B cell (primary cell): ENCODE results near the gene UQCC5. TPM values are rescaled to one million over a fixed set of nuclear protein-coding genes. Genes with fewer than 3 reads are reported as not detected.

Experiments
- ATAC-seq: fragments of 200-7000 bp; cut with Tn5 transposase; one replicate; pipeline ENCODE4 v1.10.0; 2021; ENCODE audit warnings: low read depth, mild to moderate bottlenecking, moderate number of reproducible peaks, moderate library complexity
- CTCF ChIA-PET: fragments of 350-600 bp; sonication (Branson Sonifier 250); formaldehyde crosslinking; loops from one replicate; lab custom pipeline; 2021; ENCODE audit warnings: antibody characterized with exemption, inconsistent platforms; lab: Charles Lee
- POLR2A ChIA-PET: fragments of 350-600 bp; sonication (Branson Sonifier 250); formaldehyde crosslinking; loops from one replicate; lab custom pipeline; 2021; ENCODE audit warnings: antibody characterized with exemption; lab: Charles Lee
- DNase-seq: peaks from one replicate; pipeline ENCODE4 v3.0.0; 2013
- H2AFZ ChIP-seq: 2 replicates; pipeline ENCODE4 v1.6.1; 2012; ENCODE audit warnings: mild to moderate bottlenecking, low read depth, low read length; ENCODE audit not compliant: insufficient read depth, poor library complexity, severe bottlenecking
- H3K27ac ChIP-seq, 2 donors: 1 replicate in 1 of 2; 2 replicates in 1 of 2; pipeline ENCODE4 v1.5.1; 2012 to 2013; ENCODE audit warnings: low read length in 2 of 2, mild to moderate bottlenecking in 2 of 2, moderate library complexity in 1 of 2
- H3K27me3 ChIP-seq, 4 experiments: fragments of 200-600 bp in 1 of 4; sonication (generic) in 1 of 4; replicated peaks in 1 of 4; 1 replicate in 2 of 4; 2 replicates in 2 of 4; pipeline versions ENCODE4 v1.6.1 to v1.7.0; 2013 to 2016; ENCODE audit warnings: low read length in 3 of 4, mild to moderate bottlenecking in 2 of 4, mixed read lengths in 1 of 4, moderate library complexity in 1 of 4; ENCODE audit not compliant: insufficient read depth in 4 of 4, control insufficient read depth in 3 of 4; ENCODE audit errors: control extremely low read depth in 1 of 4
- H3K36me3 ChIP-seq, 2 experiments: replicated peaks in 1 of 2; 1 replicate in 1 of 2; 2 replicates in 1 of 2; pipeline versions ENCODE4 v1.6.1 to v1.7.1; 2013; ENCODE audit warnings: low read length in 1 of 2; ENCODE audit not compliant: insufficient read depth in 2 of 2, control insufficient read depth in 1 of 2; ENCODE audit errors: control extremely low read depth in 1 of 2, extremely low read depth in 1 of 2
- H3K4me1 ChIP-seq, 2 donors: fragments of 200-600 bp in 1 of 2; sonication (generic) in 1 of 2; 1 replicate in 1 of 2; 2 replicates in 1 of 2; pipeline versions ENCODE4 v1.5.1 to v1.6.1; 2013 to 2017; ENCODE audit warnings: low read length in 2 of 2; ENCODE audit not compliant: control insufficient read depth in 2 of 2, insufficient read depth in 2 of 2
- H3K4me2 ChIP-seq: replicated peaks from 2 replicates; pipeline ENCODE3; 2012; ENCODE audit warnings: mild to moderate bottlenecking, low read depth, low read length; ENCODE audit not compliant: poor library complexity, severe bottlenecking
- H3K4me3 ChIP-seq, 5 experiments: fragments of 200-600 bp in 1 of 5; sonication (generic) in 1 of 5; 1 replicate in 3 of 5; 2 replicates in 2 of 5; pipeline versions ENCODE4 v1.5.1 to v1.7.0; 2011 to 2016; ENCODE audit warnings: low read length in 4 of 5, mild to moderate bottlenecking in 4 of 5, low read depth in 2 of 5, control low read depth in 1 of 5, moderate library complexity in 1 of 5; ENCODE audit not compliant: insufficient read depth in 1 of 5; ENCODE audit errors: control extremely low read depth in 1 of 5, extremely low read depth in 1 of 5
- H3K79me2 ChIP-seq: fragments of 200-600 bp; sonication (generic); one replicate; pipeline ENCODE4 v1.6.0; 2016; ENCODE audit warnings: low read length; ENCODE audit not compliant: control insufficient read depth, insufficient read depth
- H3K9ac ChIP-seq: fragments of 200-600 bp; sonication (generic); 2 replicates; pipeline ENCODE4 v1.6.1; 2017; ENCODE audit warnings: mild to moderate bottlenecking, low read length, moderate library complexity
- H3K9me3 ChIP-seq, 3 donors: one replicate each; pipeline versions ENCODE4 v1.6.1 to v1.7.1; 2013; ENCODE audit warnings: low read length in 2 of 3; ENCODE audit not compliant: control insufficient read depth in 2 of 3, insufficient read depth in 1 of 3; ENCODE audit errors: control extremely low read depth in 1 of 3
- H4K20me1 ChIP-seq: 2 replicates; pipeline ENCODE4 v1.6.0; 2012; ENCODE audit warnings: mild to moderate bottlenecking, low read length; ENCODE audit not compliant: insufficient read depth, control insufficient read depth, poor library complexity, severe bottlenecking
- H3K27ac Mint-ChIP-seq: one replicate; pipeline ENCODE4 v1.8.0; 2021; ENCODE audit warnings: mixed read lengths
- H3K27me3 Mint-ChIP-seq: one replicate; pipeline ENCODE4 v1.8.0; 2021; ENCODE audit warnings: mixed read lengths
- H3K4me1 Mint-ChIP-seq: one replicate; pipeline ENCODE4 v1.8.0; 2021; ENCODE audit warnings: mixed read lengths
- H3K4me3 Mint-ChIP-seq: one replicate; pipeline ENCODE4 v1.8.0; 2021; ENCODE audit warnings: mixed read lengths
- H3K9me3 Mint-ChIP-seq: one replicate; pipeline ENCODE4 v1.8.0; 2022; ENCODE audit warnings: mixed read lengths; ENCODE audit not compliant: insufficient read depth
- EZH2 ChIP-seq: IDR thresholded peaks from 2 replicates; pipeline ENCODE4 v1.6.1; 2012; ENCODE audit warnings: borderline replicate concordance, low read depth, mild to moderate bottlenecking, moderate library complexity, low read length; ENCODE audit not compliant: insufficient read depth, poor library complexity, severe bottlenecking
- WGBS: methylation state at CpG from one replicate; pipeline ENCODE4 v1.1.5; 2013; ENCODE audit warnings: missing lambda C conversion rate; ENCODE audit not compliant: insufficient coverage; 5-methylcytosine and 5-hydroxymethylcytosine counted together
- intact Hi-C: fragments of 100-400 bp; cut with micrococcal nuclease; formaldehyde crosslinking; loops from one replicate; pipeline ENCODE4 v1.10.0; 2022
- polyA plus RNA-seq: library from polyadenylated mRNA; depleted of rRNA; stranded (reverse); fragments of >200 nt; gene quantifications from 2 replicates; pipeline ENCODE4 v1.2.3, GENCODE V29; 2012
- total RNA-seq, 2 donors: library from RNA; stranded (reverse); fragments of 120-200 nt in 1 of 2; gene quantifications; 1 replicate in 1 of 2; 2 replicates in 1 of 2; pipeline versions ENCODE4 v1.2.3 to v1.2.4, GENCODE V29; 2013 to 2022
- TF ChIP-seq, protein P1 (sequence below): fragments of 200-600 bp; IDR thresholded peaks from one replicate; pipeline ENCODE4 v1.8.0; 2022; ENCODE audit warnings: antibody characterized with exemption, mild to moderate bottlenecking

UQCC5 gene
- total and polyA plus RNA-seq, 2 donors (not counting 1 experiment from before 2014, with no cell fraction given) = 1.1 to 10.3 TPM

DNA sequence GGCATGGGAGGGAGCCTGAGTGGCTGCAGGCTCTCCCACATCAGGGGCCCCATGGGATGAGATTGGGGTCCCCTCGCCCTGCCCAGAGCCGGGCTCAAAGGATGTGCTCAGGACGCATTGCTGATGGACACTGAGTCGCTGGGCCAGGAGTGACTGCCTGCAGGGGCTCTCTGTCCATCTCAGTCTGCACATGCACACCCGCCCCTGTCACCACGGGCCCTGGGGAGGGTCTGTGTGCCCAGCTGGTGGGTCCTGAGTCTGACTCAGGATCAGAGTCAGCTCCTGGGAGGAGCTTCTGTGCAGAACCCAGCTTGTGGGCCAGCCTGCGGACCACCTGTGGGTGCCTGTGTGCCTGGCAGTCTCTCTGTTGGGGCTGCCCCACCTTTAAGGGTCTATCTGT is 23.1 kb upstream of the UQCC5 start:
- Histone ChIP-seq H3K4me2 (no peak overlapping the region), H4K20me1 (no peaks in the 10 kb centered on the region), H3K27me3 (no peaks in the 10 kb centered on the region), H3K9ac (no peak overlapping the region), H2AFZ (no peak overlapping the region), H3K4me1 (no peaks in the 10 kb centered on the region), H3K9me3 (no peaks in the 10 kb centered on the region), H3K79me2 (no peaks in the 10 kb centered on the region), H3K4me3 (no peak overlapping the region), H3K36me3 (no peaks in the 10 kb centered on the region), H3K27ac (no peak overlapping the region)
- no peak overlapping the region for H3K27ac Mint-ChIP-seq
- TF ChIP-seq, protein P1, sequence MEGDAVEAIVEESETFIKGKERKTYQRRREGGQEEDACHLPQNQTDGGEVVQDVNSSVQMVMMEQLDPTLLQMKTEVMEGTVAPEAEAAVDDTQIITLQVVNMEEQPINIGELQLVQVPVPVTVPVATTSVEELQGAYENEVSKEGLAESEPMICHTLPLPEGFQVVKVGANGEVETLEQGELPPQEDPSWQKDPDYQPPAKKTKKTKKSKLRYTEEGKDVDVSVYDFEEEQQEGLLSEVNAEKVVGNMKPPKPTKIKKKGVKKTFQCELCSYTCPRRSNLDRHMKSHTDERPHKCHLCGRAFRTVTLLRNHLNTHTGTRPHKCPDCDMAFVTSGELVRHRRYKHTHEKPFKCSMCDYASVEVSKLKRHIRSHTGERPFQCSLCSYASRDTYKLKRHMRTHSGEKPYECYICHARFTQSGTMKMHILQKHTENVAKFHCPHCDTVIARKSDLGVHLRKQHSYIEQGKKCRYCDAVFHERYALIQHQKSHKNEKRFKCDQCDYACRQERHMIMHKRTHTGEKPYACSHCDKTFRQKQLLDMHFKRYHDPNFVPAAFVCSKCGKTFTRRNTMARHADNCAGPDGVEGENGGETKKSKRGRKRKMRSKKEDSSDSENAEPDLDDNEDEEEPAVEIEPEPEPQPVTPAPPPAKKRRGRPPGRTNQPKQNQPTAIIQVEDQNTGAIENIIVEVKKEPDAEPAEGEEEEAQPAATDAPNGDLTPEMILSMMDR = no peak
- no peak for TF ChIP-seq EZH2
- no peaks in the 10 kb centered on the region for H3K4me1 Mint-ChIP-seq
- DNase-seq (no peak), ATAC-seq (no peak)
- 93% methylated on average over 7 of the region's 7 CpGs for WGBS
- ChIA-PET POLR2A (no interaction called here), CTCF (no interaction called here)
- H3K9me3 Mint-ChIP-seq = no peaks in the 10 kb centered on the region
- intact Hi-C loops = no loop called here
- H3K27me3 Mint-ChIP-seq = no peaks in the 10 kb centered on the region
- H3K4me3 Mint-ChIP-seq = no peak overlapping the region

DNA sequence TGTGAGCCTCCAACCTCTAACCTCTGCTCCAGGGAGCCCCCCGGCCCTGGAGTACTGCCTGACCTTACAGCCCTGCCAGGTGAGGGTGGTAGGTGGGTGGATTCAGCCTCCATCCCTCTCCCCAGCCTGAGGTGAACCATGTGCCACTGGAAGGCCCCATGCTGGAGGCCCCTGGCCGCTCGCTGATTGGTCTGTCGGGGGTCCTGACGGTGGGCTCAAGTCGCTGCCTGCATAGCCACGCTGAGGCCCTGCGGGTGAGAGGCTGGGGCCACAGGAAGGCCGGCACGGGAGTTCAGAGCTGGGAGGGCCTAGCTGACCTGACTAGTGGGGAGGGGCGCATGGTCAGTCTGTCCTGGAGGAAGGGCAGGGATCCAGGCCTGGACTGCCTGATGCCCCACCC is 21.8 kb upstream of the UQCC5 start:
- no peaks in the 10 kb centered on the region for H3K4me1 ChIP-seq
- Mint-ChIP-seq H3K9me3 (no peaks in the 10 kb centered on the region), H3K27me3 (no peaks in the 10 kb centered on the region), H3K27ac (no peak overlapping the region), H3K4me1 (no peaks in the 10 kb centered on the region), H3K4me3 (no peak overlapping the region)
- 89% methylated on average over 9 of the region's 11 CpGs for WGBS
- no peaks in the 10 kb centered on the region for H3K27me3 ChIP-seq
- H3K27ac ChIP-seq = no peak overlapping the region
- no peaks in the 10 kb centered on the region for H3K36me3 ChIP-seq
- H2AFZ ChIP-seq = no peak overlapping the region
- DNase-seq (no peak), ATAC-seq (no peak)
- H3K4me2 ChIP-seq = no peak overlapping the region
- H3K4me3 ChIP-seq = no peak overlapping the region
- intact Hi-C loops = no loop called here
- no peaks in the 10 kb centered on the region for H3K9me3 ChIP-seq
- TF ChIP-seq, protein P1 = no peak
- TF ChIP-seq EZH2 = no peak
- ChIA-PET POLR2A (no interaction called here), CTCF (no interaction called here)
- no peaks in the 10 kb centered on the region for H3K79me2 ChIP-seq
- H3K9ac ChIP-seq = no peak overlapping the region
- no peaks in the 10 kb centered on the region for H4K20me1 ChIP-seq
